Gastroesophageal sphincter (tissue), 4 donors: ENCODE data around the gene WEE1. TPM values are rescaled to one million over a fixed set of nuclear protein-coding genes. Genes with fewer than 3 reads are reported as not detected.

Experiments used
- ATAC-seq: fragments of 150-250 bp; one replicate; pipeline ENCODE4 v1.9.1; 2016; ENCODE audit warnings: mild to moderate bottlenecking, moderate library complexity
- H3K27ac ChIP-seq, 4 donors: fragments of 200-600 bp; sonication (generic) in 3 of 4; 1 replicate in 3 of 4; 2 replicates in 1 of 4; pipeline ENCODE4 v1.5.1; 2016 to 2019
- H3K27me3 ChIP-seq: fragments of 200-600 bp; sonication (generic); one replicate; pipeline ENCODE4 v1.5.1; 2019
- H3K36me3 ChIP-seq, 2 donors: fragments of 200-600 bp; sonication (generic); one replicate each; pipeline ENCODE4 v1.5.1; 2019; ENCODE audit warnings: control low read depth in 1 of 2
- H3K4me1 ChIP-seq, 3 donors: fragments of 200-600 bp; sonication (generic); 1 replicate in 2 of 3; 2 replicates in 1 of 3; pipeline ENCODE4 v1.5.1; 2016 to 2019; ENCODE audit warnings: control low read depth in 2 of 3
- H3K4me3 ChIP-seq, 2 donors: fragments of 200-600 bp; sonication (generic); one replicate each; pipeline ENCODE4 v1.5.1; 2019; ENCODE audit warnings: mild to moderate bottlenecking in 1 of 2, moderate library complexity in 1 of 2
- H3K9me3 ChIP-seq, 3 donors: fragments of 200-600 bp; sonication (generic); one replicate each; pipeline ENCODE4 v1.5.1; 2017 to 2019; ENCODE audit warnings: control low read depth in 2 of 3
- EP300 ChIP-seq: sonication (generic); formaldehyde crosslinking; IDR thresholded peaks from one replicate; pipeline ENCODE4 v1.6.1; 2017; ENCODE audit warnings: antibody characterized with exemption, mild to moderate bottlenecking
- POLR2A ChIP-seq, 2 donors: fragments of 450-650 bp; IDR thresholded peaks; one replicate each; pipeline ENCODE4 v1.6.1; 2017; ENCODE audit warnings: antibody characterized with exemption in 2 of 2, mild to moderate bottlenecking in 2 of 2, moderate library complexity in 1 of 2
- POLR2AphosphoS5 ChIP-seq: sonication (generic); formaldehyde crosslinking; IDR thresholded peaks from one replicate; pipeline ENCODE4 v1.6.1; 2017; ENCODE audit warnings: antibody characterized with exemption
- WGBS, 2 donors: methylation state at CpG; one replicate each; pipeline ENCODE4 v1.1.5; 2018; ENCODE audit warnings: low coverage in 1 of 2; 5-methylcytosine and 5-hydroxymethylcytosine counted together
- total RNA-seq, 4 donors: library from RNA; depleted of rRNA; stranded (reverse); fragments of >200 nt; gene quantifications; one replicate each; pipeline ENCODE4 v1.1.0, GENCODE V29; 2016
- TF ChIP-seq, protein P1 (sequence below), 4 experiments: fragments of 200-600 bp in 2 of 4; fragments of 450-650 bp in 2 of 4; sonication (generic) in 1 of 4; IDR thresholded peaks; one replicate each; pipeline ENCODE4 v1.5.1; 2017 to 2019; ENCODE audit warnings: antibody characterized with exemption in 4 of 4, mild to moderate bottlenecking in 2 of 4, moderate library complexity in 2 of 4

The WEE1 gene
- total RNA-seq = 10 to 100 TPM; 42.5 to 65.3 (median 51.3) TPM

DNA sequence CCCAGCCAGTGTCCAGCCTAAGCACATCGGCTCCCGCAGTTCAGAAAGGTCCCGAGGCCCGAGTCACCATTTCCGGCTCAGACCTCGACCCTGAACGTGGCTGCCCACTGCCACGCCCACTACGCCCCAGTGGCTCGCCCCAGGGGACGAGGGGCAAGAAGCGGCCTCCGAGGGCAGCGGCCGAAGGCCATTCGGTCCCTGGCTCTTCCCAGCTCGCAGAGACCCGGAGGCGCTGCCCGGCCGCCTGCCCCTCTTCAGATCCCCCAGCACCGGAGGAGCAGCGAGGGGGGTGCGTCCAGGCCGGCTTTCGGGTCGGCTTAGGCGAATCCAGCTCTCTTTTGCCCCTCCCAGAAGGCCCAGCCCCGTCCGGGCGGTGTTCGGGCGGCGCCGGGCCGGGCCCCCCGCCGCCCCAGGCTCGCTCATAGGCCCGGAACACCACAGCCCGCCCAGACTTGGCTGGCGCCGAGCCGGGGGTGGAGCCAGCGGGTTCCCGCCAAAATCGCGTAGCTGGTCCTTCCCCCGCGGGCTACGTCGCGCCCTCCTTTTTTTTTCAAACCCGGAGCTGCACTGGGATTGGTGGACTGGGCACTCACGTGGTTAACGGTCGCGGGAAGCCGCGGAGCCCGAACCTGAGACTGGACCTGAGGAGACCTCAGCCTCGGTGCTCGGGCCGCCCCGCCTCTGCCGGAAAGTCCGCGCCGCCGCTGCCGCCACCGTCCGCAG, at the start of gene WEE1:
Gene WEE1 (plus strand): TSS at position 619 of the 723 bp plus-strand sequence. CDS start 264 bp downstream, outside the sequence.
- WGBS, 2 donors = no CpG with 5 or more reads among the region's 73 CpGs
- Histone ChIP-seq H3K9me3 (no peaks in the 10 kb centered on the region), H3K4me1 (peaks cover 3 to 35% (median 22%) of the 10 kb centered on the region in 3 donors), H3K36me3 (no peaks in the 10 kb centered on the region), H3K27me3 (no peaks in the 10 kb centered on the region), H3K27ac (peak within 1 kb of the TSS; percentile 94 to 99 (median 96)), H3K4me3 (peak within 1 kb of the TSS; percentile 68 to 88)
- peak; percentile 93 for ATAC-seq
- TF ChIP-seq POLR2A (IDR thresholded peaks at IDR 0.05) = peak; percentile 57 to 82
- TF ChIP-seq EP300 = no peak
- peak; percentile 51 for TF ChIP-seq POLR2AphosphoS5
- TF ChIP-seq, protein P1, sequence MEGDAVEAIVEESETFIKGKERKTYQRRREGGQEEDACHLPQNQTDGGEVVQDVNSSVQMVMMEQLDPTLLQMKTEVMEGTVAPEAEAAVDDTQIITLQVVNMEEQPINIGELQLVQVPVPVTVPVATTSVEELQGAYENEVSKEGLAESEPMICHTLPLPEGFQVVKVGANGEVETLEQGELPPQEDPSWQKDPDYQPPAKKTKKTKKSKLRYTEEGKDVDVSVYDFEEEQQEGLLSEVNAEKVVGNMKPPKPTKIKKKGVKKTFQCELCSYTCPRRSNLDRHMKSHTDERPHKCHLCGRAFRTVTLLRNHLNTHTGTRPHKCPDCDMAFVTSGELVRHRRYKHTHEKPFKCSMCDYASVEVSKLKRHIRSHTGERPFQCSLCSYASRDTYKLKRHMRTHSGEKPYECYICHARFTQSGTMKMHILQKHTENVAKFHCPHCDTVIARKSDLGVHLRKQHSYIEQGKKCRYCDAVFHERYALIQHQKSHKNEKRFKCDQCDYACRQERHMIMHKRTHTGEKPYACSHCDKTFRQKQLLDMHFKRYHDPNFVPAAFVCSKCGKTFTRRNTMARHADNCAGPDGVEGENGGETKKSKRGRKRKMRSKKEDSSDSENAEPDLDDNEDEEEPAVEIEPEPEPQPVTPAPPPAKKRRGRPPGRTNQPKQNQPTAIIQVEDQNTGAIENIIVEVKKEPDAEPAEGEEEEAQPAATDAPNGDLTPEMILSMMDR (IDR thresholded peaks at IDR 0.05) = peak in 1 of 4 experiments; percentile 9

DNA sequence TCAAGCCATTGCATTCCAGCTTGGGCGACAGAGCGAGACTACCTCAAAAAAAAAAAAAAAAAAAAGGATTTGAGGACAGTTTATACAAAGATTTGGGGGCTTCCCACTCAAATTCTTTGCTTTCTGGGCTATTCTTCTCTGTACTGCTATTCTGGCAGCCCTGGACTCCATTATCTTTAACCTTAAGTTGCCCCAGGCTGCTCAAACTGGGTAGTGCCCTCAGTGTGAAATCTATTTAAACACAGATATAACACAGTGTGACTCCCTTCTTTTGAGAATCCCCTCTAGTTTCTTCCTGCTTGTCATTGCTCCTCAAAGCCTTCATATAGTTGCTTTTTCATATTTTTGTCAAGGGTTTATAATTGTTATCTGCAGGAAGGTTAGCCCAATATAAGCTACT, 49.5 kb upstream of the WEE1 start:
- H3K36me3 ChIP-seq = peaks cover 0 to 32% of the 10 kb centered on the region in 2 donors
- H3K27ac ChIP-seq = no peak overlapping the region
- peaks cover 0 to 43% (median 10%) of the 10 kb centered on the region in 3 donors for H3K4me1 ChIP-seq
- TF ChIP-seq POLR2AphosphoS5 = no peak
- TF ChIP-seq EP300 = no peak
- TF ChIP-seq, protein P1 (IDR thresholded peaks at IDR 0.05) = no peak
- no peak for TF ChIP-seq POLR2A (IDR thresholded peaks at IDR 0.05)
- no peak overlapping the region for H3K4me3 ChIP-seq
- no peaks in the 10 kb centered on the region for H3K9me3 ChIP-seq
- ATAC-seq = no peak
- no peaks in the 10 kb centered on the region for H3K27me3 ChIP-seq
- 100% methylated on average over 2 of the region's 2 CpGs for WGBS, 2 donors

DNA sequence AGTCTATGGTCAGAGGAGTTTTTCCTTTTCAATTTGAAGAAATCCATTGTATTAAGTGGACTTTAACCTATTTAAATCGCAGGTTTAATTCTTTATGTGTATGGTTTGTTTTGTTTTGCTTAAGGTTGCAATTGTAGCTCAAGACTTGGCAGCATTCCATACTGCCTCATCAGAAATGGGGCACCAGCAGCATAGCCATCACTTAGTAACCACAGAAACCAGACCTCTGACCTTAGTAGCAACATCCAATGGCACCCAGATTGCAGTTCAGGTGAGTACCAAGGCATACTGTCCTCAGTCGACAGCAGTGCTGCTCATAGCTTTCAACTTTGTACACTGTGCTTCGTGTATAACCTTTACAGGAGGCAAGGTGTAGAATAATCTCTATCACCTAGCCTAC, 48.4 kb upstream of the WEE1 start:
- no peak for ATAC-seq
- Histone ChIP-seq H3K27ac (peak overlapping the region in 3 of 4 donors; percentile 21 to 79 (median 76)), H3K9me3 (no peaks in the 10 kb centered on the region), H3K27me3 (no peaks in the 10 kb centered on the region), H3K4me1 (peaks cover 6 to 54% (median 20%) of the 10 kb centered on the region in 3 donors), H3K4me3 (no peak overlapping the region), H3K36me3 (peaks cover 0 to 32% of the 10 kb centered on the region in 2 donors)
- no peak for TF ChIP-seq POLR2AphosphoS5
- TF ChIP-seq EP300 = no peak
- TF ChIP-seq, protein P1 (IDR thresholded peaks at IDR 0.05) = no peak
- no peak for TF ChIP-seq POLR2A (IDR thresholded peaks at IDR 0.05)
- WGBS, 2 donors = 84 to 85% methylated on average over 3 of the region's 3 CpGs

DNA sequence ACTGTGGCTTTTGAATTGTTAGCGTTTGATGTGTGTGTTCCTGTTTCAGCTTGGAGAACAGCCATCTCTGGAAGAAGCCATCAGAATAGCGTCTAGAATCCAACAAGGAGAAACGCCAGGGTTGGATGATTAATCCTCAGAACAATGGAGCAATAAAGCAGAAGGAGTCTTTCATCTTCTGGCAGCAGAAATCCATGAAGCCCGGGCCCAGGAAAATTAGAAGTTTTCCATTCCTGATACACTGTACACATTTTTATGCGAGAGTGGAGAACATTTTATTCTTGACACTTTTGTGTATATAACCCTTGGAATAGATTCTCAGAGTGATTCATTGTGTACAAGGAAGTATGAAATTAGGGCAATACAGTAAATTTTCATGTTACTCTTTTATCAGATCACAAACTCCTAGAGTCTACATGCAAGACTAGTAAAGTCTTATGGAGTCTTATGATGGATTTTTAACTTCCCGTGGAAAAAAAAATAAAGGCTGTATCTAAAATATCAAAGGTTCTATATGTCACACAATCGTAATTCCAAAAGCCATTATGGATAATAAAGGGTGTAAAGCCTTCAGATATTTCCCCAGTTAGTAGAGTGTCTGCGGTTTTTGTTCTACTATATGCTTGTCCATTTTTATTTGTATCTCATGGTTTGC, 45.9 kb upstream of the WEE1 start:
- peaks cover 0 to 15% of the 10 kb centered on the region in 2 donors for H3K36me3 ChIP-seq
- peak overlapping the region; percentile 54 to 85 (median 78) for H3K27ac ChIP-seq
- H3K4me3 ChIP-seq = no peak overlapping the region
- TF ChIP-seq, protein P1 (IDR thresholded peaks at IDR 0.05) = no peak
- peak; percentile 67 for TF ChIP-seq POLR2AphosphoS5
- no peak for TF ChIP-seq POLR2A (IDR thresholded peaks at IDR 0.05)
- no peak for TF ChIP-seq EP300
- no peaks in the 10 kb centered on the region for H3K9me3 ChIP-seq
- H3K27me3 ChIP-seq = no peaks in the 10 kb centered on the region
- H3K4me1 ChIP-seq = peaks cover 6 to 56% (median 20%) of the 10 kb centered on the region in 3 donors
- ATAC-seq = peak; percentile 89
- WGBS, 2 donors = 15 to 18% methylated on average over 8 of the region's 8 CpGs
